ENCODE data around the gene SNRNP48.
A peak's percentile ranks its signal among the peaks of the same experiment; 100 is the strongest.

The SNRNP48 gene

DNA sequence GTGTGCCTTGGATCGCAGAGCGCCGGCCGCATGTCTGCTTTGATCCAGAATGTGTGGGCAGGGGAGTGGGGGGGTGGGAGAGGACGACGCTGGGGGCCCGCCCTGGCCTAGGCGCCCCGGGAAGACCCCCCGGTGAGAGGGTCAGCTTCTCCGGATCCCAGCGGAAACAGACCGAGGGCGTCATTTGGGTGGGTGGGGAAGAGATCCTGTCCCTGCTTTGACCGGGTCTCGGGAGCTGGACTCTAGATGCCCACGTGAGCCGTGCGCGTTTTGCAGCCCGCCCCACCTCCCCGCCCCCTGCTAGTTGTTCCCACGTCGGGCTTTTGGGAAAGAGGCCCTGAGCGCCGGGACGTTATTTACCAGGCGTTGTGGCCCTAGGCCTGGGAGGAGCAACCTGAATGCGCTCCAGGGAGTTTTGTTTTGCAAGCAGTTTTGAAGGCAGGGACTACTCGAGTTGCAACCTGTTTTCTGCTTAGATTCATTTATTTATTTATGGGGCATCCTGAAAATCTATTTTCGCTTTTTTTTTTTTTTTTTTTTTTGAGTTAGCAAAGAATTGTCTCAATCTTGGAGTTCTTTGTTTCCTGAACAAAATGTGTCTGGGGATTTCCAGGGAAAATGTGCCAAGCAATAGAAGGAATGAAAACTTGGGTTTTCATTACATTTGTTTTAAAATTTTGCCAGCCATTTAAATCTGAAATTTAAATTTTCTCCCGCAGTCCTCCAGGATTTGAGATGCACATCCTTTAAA lies 46.9 kb upstream of the SNRNP48 start (continued):
- TF ChIP-seq, protein P1, sequence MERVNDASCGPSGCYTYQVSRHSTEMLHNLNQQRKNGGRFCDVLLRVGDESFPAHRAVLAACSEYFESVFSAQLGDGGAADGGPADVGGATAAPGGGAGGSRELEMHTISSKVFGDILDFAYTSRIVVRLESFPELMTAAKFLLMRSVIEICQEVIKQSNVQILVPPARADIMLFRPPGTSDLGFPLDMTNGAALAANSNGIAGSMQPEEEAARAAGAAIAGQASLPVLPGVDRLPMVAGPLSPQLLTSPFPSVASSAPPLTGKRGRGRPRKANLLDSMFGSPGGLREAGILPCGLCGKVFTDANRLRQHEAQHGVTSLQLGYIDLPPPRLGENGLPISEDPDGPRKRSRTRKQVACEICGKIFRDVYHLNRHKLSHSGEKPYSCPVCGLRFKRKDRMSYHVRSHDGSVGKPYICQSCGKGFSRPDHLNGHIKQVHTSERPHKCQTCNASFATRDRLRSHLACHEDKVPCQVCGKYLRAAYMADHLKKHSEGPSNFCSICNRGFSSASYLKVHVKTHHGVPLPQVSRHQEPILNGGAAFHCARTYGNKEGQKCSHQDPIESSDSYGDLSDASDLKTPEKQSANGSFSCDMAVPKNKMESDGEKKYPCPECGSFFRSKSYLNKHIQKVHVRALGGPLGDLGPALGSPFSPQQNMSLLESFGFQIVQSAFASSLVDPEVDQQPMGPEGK (tag by site-specific recombination; IDR thresholded peaks at IDR 0.05): peak; percentile 91
- TF ChIP-seq ZNF701 (tag by site-specific recombination; IDR thresholded peaks at IDR 0.05) (no peak), ZXDB (tag by site-specific recombination; IDR thresholded peaks at IDR 0.05) (peak; percentile 14; the same call in 1 of the 2 replicates), GLIS1 (tag by site-specific recombination; IDR thresholded peaks at IDR 0.05) (peak; percentile 59; the same call in 1 of the 2 replicates), ZNF830 (tag by site-specific recombination; IDR thresholded peaks at IDR 0.05; ENCODE audit: low read depth) (no peak), ZNF248 (tag by site-specific recombination; IDR thresholded peaks at IDR 0.05) (no peak), ZSCAN30 (tag by site-specific recombination; IDR thresholded peaks at IDR 0.05) (no peak; the same call in 1 of the 2 replicates), IKZF3 (tag by site-specific recombination; IDR thresholded peaks at IDR 0.05) (peak; percentile 86), ZSCAN23 (tag by site-specific recombination; IDR thresholded peaks at IDR 0.05) (no peak), REPIN1 (tag by site-specific recombination; IDR thresholded peaks at IDR 0.05; ENCODE audit: low read depth) (no peak), ZNF510 (tag by site-specific recombination; IDR thresholded peaks at IDR 0.05; ENCODE audit: insufficient replicate concordance) (no peak), SP2 (tag by site-specific recombination; IDR thresholded peaks at IDR 0.05) (peak; percentile 80), ZNF76 (tag by site-specific recombination; IDR thresholded peaks at IDR 0.05; ENCODE audit: borderline replicate concordance, low read depth) (peak; percentile 46; the same call in 1 of the 2 replicates), EGR2 (tag by site-specific recombination; IDR thresholded peaks at IDR 0.05; ENCODE audit: low read depth) (peak; percentile 86), ZNF341 (tag by site-specific recombination; IDR thresholded peaks at IDR 0.05; ENCODE audit: low read depth) (peak; percentile 51), SP7 (tag by site-specific recombination; IDR thresholded peaks at IDR 0.05) (0 out of 2 replicates have a peak, but pooled peaks have one; percentile 28), ZBTB8A (tag by site-specific recombination; IDR thresholded peaks at IDR 0.05) (peak; percentile 88)
- TF ChIP-seq, protein P2, sequence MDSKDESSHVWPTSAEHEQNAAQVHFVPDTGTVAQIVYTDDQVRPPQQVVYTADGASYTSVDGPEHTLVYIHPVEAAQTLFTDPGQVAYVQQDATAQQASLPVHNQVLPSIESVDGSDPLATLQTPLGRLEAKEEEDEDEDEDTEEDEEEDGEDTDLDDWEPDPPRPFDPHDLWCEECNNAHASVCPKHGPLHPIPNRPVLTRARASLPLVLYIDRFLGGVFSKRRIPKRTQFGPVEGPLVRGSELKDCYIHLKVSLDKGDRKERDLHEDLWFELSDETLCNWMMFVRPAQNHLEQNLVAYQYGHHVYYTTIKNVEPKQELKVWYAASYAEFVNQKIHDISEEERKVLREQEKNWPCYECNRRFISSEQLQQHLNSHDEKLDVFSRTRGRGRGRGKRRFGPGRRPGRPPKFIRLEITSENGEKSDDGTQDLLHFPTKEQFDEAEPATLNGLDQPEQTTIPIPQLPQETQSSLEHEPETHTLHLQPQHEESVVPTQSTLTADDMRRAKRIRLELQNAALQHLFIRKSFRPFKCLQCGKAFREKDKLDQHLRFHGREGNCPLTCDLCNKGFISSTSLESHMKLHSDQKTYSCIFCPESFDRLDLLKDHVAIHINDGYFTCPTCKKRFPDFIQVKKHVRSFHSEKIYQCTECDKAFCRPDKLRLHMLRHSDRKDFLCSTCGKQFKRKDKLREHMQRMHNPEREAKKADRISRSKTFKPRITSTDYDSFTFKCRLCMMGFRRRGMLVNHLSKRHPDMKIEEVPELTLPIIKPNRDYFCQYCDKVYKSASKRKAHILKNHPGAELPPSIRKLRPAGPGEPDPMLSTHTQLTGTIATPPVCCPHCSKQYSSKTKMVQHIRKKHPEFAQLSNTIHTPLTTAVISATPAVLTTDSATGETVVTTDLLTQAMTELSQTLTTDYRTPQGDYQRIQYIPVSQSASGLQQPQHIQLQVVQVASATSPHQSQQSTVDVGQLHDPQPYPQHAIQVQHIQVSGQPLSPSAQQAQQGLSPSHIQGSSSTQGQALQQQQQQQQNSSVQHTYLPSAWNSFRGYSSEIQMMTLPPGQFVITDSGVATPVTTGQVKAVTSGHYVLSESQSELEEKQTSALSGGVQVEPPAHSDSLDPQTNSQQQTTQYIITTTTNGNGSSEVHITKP (tag by site-specific recombination; IDR thresholded peaks at IDR 0.05): no peak; the same call in 1 of the 2 replicates
- TF ChIP-seq, protein P3, sequence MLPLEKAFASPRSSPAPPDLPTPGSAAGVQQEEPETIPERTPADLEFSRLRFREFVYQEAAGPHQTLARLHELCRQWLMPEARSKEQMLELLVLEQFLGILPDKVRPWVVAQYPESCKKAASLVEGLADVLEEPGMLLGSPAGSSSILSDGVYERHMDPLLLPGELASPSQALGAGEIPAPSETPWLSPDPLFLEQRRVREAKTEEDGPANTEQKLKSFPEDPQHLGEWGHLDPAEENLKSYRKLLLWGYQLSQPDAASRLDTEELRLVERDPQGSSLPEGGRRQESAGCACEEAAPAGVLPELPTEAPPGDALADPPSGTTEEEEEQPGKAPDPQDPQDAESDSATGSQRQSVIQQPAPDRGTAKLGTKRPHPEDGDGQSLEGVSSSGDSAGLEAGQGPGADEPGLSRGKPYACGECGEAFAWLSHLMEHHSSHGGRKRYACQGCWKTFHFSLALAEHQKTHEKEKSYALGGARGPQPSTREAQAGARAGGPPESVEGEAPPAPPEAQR (tag by site-specific recombination; IDR thresholded peaks at IDR 0.05): no peak
- TF ChIP-seq, protein P4, sequence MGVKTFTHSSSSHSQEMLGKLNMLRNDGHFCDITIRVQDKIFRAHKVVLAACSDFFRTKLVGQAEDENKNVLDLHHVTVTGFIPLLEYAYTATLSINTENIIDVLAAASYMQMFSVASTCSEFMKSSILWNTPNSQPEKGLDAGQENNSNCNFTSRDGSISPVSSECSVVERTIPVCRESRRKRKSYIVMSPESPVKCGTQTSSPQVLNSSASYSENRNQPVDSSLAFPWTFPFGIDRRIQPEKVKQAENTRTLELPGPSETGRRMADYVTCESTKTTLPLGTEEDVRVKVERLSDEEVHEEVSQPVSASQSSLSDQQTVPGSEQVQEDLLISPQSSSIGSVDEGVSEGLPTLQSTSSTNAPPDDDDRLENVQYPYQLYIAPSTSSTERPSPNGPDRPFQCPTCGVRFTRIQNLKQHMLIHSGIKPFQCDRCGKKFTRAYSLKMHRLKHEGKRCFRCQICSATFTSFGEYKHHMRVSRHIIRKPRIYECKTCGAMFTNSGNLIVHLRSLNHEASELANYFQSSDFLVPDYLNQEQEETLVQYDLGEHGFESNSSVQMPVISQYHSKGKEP (tag by site-specific recombination; IDR thresholded peaks at IDR 0.05): no peak
- TF ChIP-seq, protein P5, sequence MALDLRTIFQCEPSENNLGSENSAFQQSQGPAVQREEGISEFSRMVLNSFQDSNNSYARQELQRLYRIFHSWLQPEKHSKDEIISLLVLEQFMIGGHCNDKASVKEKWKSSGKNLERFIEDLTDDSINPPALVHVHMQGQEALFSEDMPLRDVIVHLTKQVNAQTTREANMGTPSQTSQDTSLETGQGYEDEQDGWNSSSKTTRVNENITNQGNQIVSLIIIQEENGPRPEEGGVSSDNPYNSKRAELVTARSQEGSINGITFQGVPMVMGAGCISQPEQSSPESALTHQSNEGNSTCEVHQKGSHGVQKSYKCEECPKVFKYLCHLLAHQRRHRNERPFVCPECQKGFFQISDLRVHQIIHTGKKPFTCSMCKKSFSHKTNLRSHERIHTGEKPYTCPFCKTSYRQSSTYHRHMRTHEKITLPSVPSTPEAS (tag by site-specific recombination; IDR thresholded peaks at IDR 0.05): peak; percentile 24; the same call in 1 of the 2 replicates
- TF ChIP-seq, protein P6, sequence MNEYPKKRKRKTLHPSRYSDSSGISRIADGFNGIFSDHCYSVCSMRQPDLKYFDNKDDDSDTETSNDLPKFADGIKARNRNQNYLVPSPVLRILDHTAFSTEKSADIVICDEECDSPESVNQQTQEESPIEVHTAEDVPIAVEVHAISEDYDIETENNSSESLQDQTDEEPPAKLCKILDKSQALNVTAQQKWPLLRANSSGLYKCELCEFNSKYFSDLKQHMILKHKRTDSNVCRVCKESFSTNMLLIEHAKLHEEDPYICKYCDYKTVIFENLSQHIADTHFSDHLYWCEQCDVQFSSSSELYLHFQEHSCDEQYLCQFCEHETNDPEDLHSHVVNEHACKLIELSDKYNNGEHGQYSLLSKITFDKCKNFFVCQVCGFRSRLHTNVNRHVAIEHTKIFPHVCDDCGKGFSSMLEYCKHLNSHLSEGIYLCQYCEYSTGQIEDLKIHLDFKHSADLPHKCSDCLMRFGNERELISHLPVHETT (tag by site-specific recombination; IDR thresholded peaks at IDR 0.05): no peak
- TF ChIP-seq, protein P7, sequence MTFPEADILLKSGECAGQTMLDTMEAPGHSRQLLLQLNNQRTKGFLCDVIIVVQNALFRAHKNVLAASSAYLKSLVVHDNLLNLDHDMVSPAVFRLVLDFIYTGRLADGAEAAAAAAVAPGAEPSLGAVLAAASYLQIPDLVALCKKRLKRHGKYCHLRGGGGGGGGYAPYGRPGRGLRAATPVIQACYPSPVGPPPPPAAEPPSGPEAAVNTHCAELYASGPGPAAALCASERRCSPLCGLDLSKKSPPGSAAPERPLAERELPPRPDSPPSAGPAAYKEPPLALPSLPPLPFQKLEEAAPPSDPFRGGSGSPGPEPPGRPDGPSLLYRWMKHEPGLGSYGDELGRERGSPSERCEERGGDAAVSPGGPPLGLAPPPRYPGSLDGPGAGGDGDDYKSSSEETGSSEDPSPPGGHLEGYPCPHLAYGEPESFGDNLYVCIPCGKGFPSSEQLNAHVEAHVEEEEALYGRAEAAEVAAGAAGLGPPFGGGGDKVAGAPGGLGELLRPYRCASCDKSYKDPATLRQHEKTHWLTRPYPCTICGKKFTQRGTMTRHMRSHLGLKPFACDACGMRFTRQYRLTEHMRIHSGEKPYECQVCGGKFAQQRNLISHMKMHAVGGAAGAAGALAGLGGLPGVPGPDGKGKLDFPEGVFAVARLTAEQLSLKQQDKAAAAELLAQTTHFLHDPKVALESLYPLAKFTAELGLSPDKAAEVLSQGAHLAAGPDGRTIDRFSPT (tag by site-specific recombination; IDR thresholded peaks at IDR 0.05): 0 out of 2 replicates have a peak, but pooled peaks have one; percentile 16
